Heart right ventricle (tissue), 16 donors: ENCODE data around the gene KMT2C. TPM values are rescaled to one million over a fixed set of nuclear protein-coding genes. Genes with fewer than 3 reads are reported as not detected.
"Not testable (repeated sequence)": the region's sequence is repeated elsewhere in the genome, so short reads cannot be mapped to it uniquely, and the experiment has no call there.

ENCODE experiments used
- ATAC-seq, 8 donors: fragments of 200-7000 bp; cut with Tn5 transposase; one replicate each; pipeline ENCODE4 v1.9.1; 2020; ENCODE audit warnings: mild to moderate bottlenecking in 8 of 8, moderate library complexity in 8 of 8, moderate number of reproducible peaks in 1 of 8
- DNase-seq, 2 donors: peaks; one replicate each; pipeline ENCODE4 v3.0.0-alpha.2; 2020
- H3K27ac ChIP-seq, 10 donors: fragments of 200-600 bp; sonication (generic) in 2 of 10; one replicate each; pipeline versions ENCODE4 v1.5.0 to v1.8.0; 2020 to 2022; ENCODE audit warnings: mild to moderate bottlenecking in 3 of 10
- H3K27me3 ChIP-seq, 7 donors: fragments of 200-600 bp; one replicate each; pipeline ENCODE4 v1.8.0; 2021 to 2022; ENCODE audit warnings: mild to moderate bottlenecking in 2 of 7
- H3K36me3 ChIP-seq, 9 donors: fragments of 200-600 bp; sonication (generic) in 1 of 9; one replicate each; pipeline versions ENCODE4 v1.5.0 to v1.8.0; 2020 to 2022; ENCODE audit warnings: mild to moderate bottlenecking in 2 of 9
- H3K4me1 ChIP-seq, 9 donors: fragments of 200-600 bp; sonication (generic) in 1 of 9; one replicate each; pipeline versions ENCODE4 v1.5.0 to v1.8.0; 2020 to 2022; ENCODE audit warnings: mild to moderate bottlenecking in 4 of 9
- H3K4me3 ChIP-seq, 10 donors: fragments of 200-600 bp; sonication (generic) in 2 of 10; one replicate each; pipeline versions ENCODE4 v1.5.0 to v1.8.0; 2020 to 2022; ENCODE audit warnings: mild to moderate bottlenecking in 7 of 10, moderate library complexity in 2 of 10
- H3K9me3 ChIP-seq, 11 donors: fragments of 200-600 bp in 10 of 11; sonication (generic) in 2 of 11; one replicate each; pipeline versions ENCODE4 v1.5.0 to v1.8.0; 2013 to 2022; ENCODE audit warnings: mild to moderate bottlenecking in 2 of 11, control low read depth in 1 of 11, moderate library complexity in 1 of 11
- WGBS, 2 donors: extraction: QIAGEN DNeasy Blood & Tissue Kit; methylation state at CpG; one replicate each; pipeline ENCODE4 v1.1.7; 2013; ENCODE audit warnings: inconsistent platforms in 1 of 2; 5-methylcytosine and 5-hydroxymethylcytosine counted together
- intact Hi-C, 10 donors: fragments of 100-400 bp; cut with DNase I; formaldehyde crosslinking; loops; one replicate each; pipeline versions ENCODE4 v1.11.1 to v1.14.2; 2022
- polyA plus RNA-seq, 2 donors: library from polyadenylated mRNA; stranded (reverse); fragments of 200-250 nt; gene quantifications; one replicate each; pipeline ENCODE4 v1.2.3, GENCODE V29; 2013
- total RNA-seq, 10 donors: library from RNA; stranded (reverse); fragmentation: NEBNext Ultra II Directional in 3 of 10; extraction: Animal tissue kit (Norgen Biotek cat#: 25700) in 3 of 10; gene quantifications; one replicate each; pipeline versions ENCODE4 v1.2.1 to v1.2.4, GENCODE V29; 2021 to 2023
- donor health status: Arrhythmogenic right ventricular cardiomyopathy.
- donor health status: ischemic (EF 13 %, LVEDD 7.1; RV severe dilation, severe dysfunction).
- donor health status: healthy with polysubstance abuse.
- donor health status: DM: no; HTN: yes; CAD: no.
- donor health status: DM: no; HTN: no; CAD: no.
- donor health status: ischemic (EF 25% LVEDD 6.9; RV normal size, moderate dysfunction).
- donor health status: ischemic (EF 25% LVEDD 5.7; RV mildly dilated, moderate dysfunction).
- donor health status: healthy.
- donor health status: DM: yes; HTN: yes; CAD: no.
- donor health status: Ischemic cardiomyopathy.
- donor health status: ischemic (EF 35%, LVEDD 5.7; RV mildly dilated, moderate dysfunction).
- donor health status: nonischemic (EF 11% LVEDD 7.7; RV severe dilation, severe dysfunction).
- donor health status: DM: yes; HTN: yes; CAD: no.
- donor health status: PGD.
- donor health status: ischemic (EF 29% LVEDD 5.4; RV normal size, mild dysfunction).
- donor health status: nonischemic (EF 23%, LVEDD 6.1; RV moderate dilation, normal function).

KMT2C gene
- total and polyA plus RNA-seq, 12 donors: 5.5 to 54.3 (median 46.3) TPM

- H3K4me1 ChIP-seq, H3K27ac ChIP-seq, DNase-seq, H3K4me3 ChIP-seq, H3K27me3 ChIP-seq, intact Hi-C loops, ATAC-seq: not testable (repeated sequence)
- Histone ChIP-seq H3K9me3 (peaks cover 0 to 33% (median 9%) of the 10 kb centered on the region in 11 donors), H3K36me3 (peaks cover 0 to 39% (median 7%) of the 10 kb centered on the region in 9 donors)
- WGBS, 2 donors: 85 to 87% methylated on average over 3 of the region's 3 CpGs
Measured at GRCh38 chr7:152284998-152285397, 150.8 kb downstream of the KMT2C start.

DNA sequence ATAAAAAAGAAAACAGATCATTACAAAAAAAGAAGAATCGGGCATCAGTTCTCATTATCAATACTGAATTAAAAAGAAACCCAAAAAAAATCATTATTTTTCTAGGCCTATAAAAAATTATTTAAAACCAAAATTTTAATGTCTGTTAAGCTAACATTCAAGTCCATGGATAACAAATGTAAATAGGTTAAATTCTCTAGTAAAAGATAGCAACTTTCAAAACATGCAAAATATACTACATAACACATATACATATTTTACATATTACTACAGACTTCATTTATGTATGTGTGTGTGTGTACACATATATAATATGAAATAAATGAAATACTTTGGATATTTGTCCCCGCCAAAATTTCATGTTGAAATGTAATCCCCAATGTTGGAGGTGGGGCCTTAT, 158.1 kb downstream of the KMT2C start:
- H3K36me3 ChIP-seq: peaks cover 0 to 30% (median 4%) of the 10 kb centered on the region in 9 donors
- H3K4me3 ChIP-seq, ATAC-seq, H3K27ac ChIP-seq, H3K27me3 ChIP-seq, H3K4me1 ChIP-seq, intact Hi-C loops, DNase-seq: not testable (repeated sequence)
- WGBS, 2 donors: 98% methylated on average over 2 of the region's 2 CpGs
- peaks cover 0 to 11% (median 0%) of the 10 kb centered on the region in 11 donors for H3K9me3 ChIP-seq

GRCh38 chr7:152270427-152270826, 165.4 kb downstream of the KMT2C start:
- H3K4me3 ChIP-seq, intact Hi-C loops, H3K4me1 ChIP-seq, H3K9me3 ChIP-seq, H3K27me3 ChIP-seq, DNase-seq, H3K27ac ChIP-seq: not testable (repeated sequence)
- peaks cover 0 to 39% (median 11%) of the 10 kb centered on the region in 9 donors for H3K36me3 ChIP-seq
- ATAC-seq: peak in 1 of 8 donors; percentile 41
- 95 to 96% methylated on average over 2 of the region's 2 CpGs for WGBS, 2 donors

DNA sequence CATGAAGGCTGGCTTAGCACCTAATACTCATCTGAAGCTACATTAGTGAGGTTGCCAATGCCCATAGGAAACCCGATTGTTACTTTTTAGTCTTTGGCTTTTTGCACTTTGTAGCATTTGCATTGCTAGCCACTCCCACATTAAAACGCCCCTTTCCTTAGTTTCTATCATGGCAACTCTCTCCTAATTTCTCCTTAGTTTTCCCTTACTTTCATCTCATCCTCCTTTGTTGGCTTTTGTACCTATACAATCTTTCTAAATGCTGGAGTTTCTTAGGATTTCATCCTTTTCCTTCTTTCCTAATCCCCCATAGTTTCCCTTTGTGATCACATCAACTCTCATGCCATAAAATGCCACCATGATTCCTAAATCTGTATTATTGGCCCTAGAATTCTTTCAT, 168.9 kb downstream of the KMT2C start:
- H3K9me3 ChIP-seq, H3K4me1 ChIP-seq, intact Hi-C loops, DNase-seq, H3K27ac ChIP-seq, H3K27me3 ChIP-seq, ATAC-seq, H3K4me3 ChIP-seq: not testable (repeated sequence)
- WGBS, 2 donors: 84 to 89% methylated on average over 2 of the region's 2 CpGs
- H3K36me3 ChIP-seq: peaks cover 0 to 48% (median 0%) of the 10 kb centered on the region in 9 donors

- H3K9me3 ChIP-seq, H3K27me3 ChIP-seq, intact Hi-C loops, DNase-seq, H3K4me1 ChIP-seq, H3K27ac ChIP-seq, H3K4me3 ChIP-seq: not testable (repeated sequence)
- WGBS, 2 donors: 62 to 67% methylated on average over 5 of the region's 5 CpGs
- H3K36me3 ChIP-seq: peaks cover 0 to 47% (median 0%) of the 10 kb centered on the region in 9 donors
- ATAC-seq: peak in 1 of 8 donors; percentile 44
Measured at GRCh38 chr7:152264915-152265314, 170.9 kb downstream of the KMT2C start.

- DNase-seq, H3K4me1 ChIP-seq, ATAC-seq: not testable (repeated sequence)
Measured at GRCh38 chr7:152262146-152262545, 173.7 kb downstream of the KMT2C start.

DNA sequence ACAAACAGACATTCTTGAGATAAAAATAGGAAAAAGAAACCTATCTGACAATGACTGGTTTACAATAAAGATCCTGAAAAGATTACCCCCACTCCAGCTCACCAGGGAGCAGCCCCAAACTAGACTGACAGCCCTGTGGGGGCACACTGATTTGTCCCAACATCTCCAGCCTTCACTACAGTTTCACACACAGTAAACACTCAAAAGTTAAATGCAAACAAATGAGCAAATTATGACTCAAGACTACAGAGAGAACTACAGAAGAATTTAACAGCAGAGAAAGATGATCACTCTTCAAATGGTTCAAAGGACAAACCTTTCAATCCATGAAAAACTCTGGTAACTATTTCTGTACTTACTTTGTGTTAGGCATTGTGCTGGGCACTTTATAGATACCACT, 176.2 kb downstream of the KMT2C start:
- H3K27ac ChIP-seq, DNase-seq, H3K9me3 ChIP-seq, H3K4me1 ChIP-seq, H3K4me3 ChIP-seq, intact Hi-C loops, ATAC-seq, H3K27me3 ChIP-seq: not testable (repeated sequence)
- peaks cover 0 to 52% (median 0%) of the 10 kb centered on the region in 9 donors for H3K36me3 ChIP-seq

More at GRCh38 chr7:152262146-152262545, 173.7 kb downstream of the KMT2C start:
- H3K27me3 ChIP-seq, H3K4me3 ChIP-seq, H3K9me3 ChIP-seq, H3K27ac ChIP-seq, intact Hi-C loops: not testable (repeated sequence)
- peaks cover 0 to 45% (median 0%) of the 10 kb centered on the region in 9 donors for H3K36me3 ChIP-seq
- 90 to 93% methylated on average over 8 of the region's 8 CpGs for WGBS, 2 donors

GRCh38 chr7:152247851-152248250, 188.0 kb downstream of the KMT2C start:
- intact Hi-C loops, ATAC-seq, DNase-seq, H3K4me1 ChIP-seq, H3K27ac ChIP-seq, H3K4me3 ChIP-seq, H3K9me3 ChIP-seq, H3K27me3 ChIP-seq: not testable (repeated sequence)
- peaks cover 0 to 83% (median 5%) of the 10 kb centered on the region in 9 donors for H3K36me3 ChIP-seq
- 74 to 78% methylated on average over 2 of the region's 2 CpGs for WGBS, 2 donors

DNA sequence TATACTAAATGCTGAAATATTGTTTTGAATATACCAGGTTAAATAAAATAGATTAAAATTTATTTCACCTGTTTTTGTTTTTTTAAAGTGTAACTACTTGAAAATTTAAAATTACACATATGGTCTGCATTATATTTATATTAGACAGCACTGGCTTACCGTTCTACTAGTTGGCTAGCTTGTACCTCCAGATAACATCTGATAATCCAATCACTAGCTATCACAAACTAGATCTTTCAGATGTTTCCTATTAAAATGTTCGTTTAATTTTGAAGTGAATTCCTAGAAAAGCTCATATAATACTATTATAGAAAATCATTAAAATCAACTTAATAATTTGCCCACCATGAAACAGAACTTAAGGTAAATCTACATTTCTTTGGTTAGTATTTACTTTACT, 190.4 kb downstream of the KMT2C start:
- DNase-seq, H3K27me3 ChIP-seq, H3K4me3 ChIP-seq, ATAC-seq, H3K9me3 ChIP-seq, H3K27ac ChIP-seq, intact Hi-C loops: not testable (repeated sequence)
- peaks cover 0 to 59% (median 0%) of the 10 kb centered on the region in 9 donors for H3K36me3 ChIP-seq
- WGBS, 2 donors: 57% methylated on average over 2 of the region's 2 CpGs
- peaks cover 0 to 18% (median 9%) of the 10 kb centered on the region in 9 donors for H3K4me1 ChIP-seq

GRCh38 chr7:152243464-152243863, 192.3 kb downstream of the KMT2C start:
- H3K4me3 ChIP-seq, intact Hi-C loops, H3K9me3 ChIP-seq, DNase-seq, H3K27ac ChIP-seq, ATAC-seq, H3K27me3 ChIP-seq: not testable (repeated sequence)
- Histone ChIP-seq H3K36me3 (peaks cover 0 to 41% (median 0%) of the 10 kb centered on the region in 9 donors), H3K4me1 (peaks cover 0 to 26% (median 14%) of the 10 kb centered on the region in 9 donors)
- WGBS, 2 donors: 97 to 98% methylated on average over 11 of the region's 11 CpGs

GRCh38 chr7:152241301-152241700, 194.5 kb downstream of the KMT2C start:
- H3K9me3 ChIP-seq, H3K27ac ChIP-seq, DNase-seq, intact Hi-C loops, H3K27me3 ChIP-seq, H3K4me3 ChIP-seq, ATAC-seq: not testable (repeated sequence)
- H3K36me3 ChIP-seq: peaks cover 0 to 30% (median 1%) of the 10 kb centered on the region in 9 donors
- WGBS, 2 donors: 83% methylated on average over 8 of the region's 8 CpGs
- H3K4me1 ChIP-seq: peaks cover 0 to 26% (median 14%) of the 10 kb centered on the region in 9 donors

- intact Hi-C loops, H3K27ac ChIP-seq, H3K4me3 ChIP-seq, ATAC-seq, H3K9me3 ChIP-seq, H3K27me3 ChIP-seq, DNase-seq: not testable (repeated sequence)
- peaks cover 0 to 65% (median 14%) of the 10 kb centered on the region in 9 donors for H3K36me3 ChIP-seq
- WGBS, 2 donors: 89 to 91% methylated on average over 5 of the region's 5 CpGs
- H3K4me1 ChIP-seq: peaks cover 0 to 17% (median 8%) of the 10 kb centered on the region in 9 donors
Measured at GRCh38 chr7:152236306-152236705, 199.5 kb downstream of the KMT2C start.
